HG02981 (cell line): ENCODE measurements around the gene CHST12.

Experiments used
- ATAC-seq: cut with Tn5 transposase; IDR thresholded peaks from one replicate; pipeline ENCODE4 v1.9.1; 2021; ENCODE audit warnings: mild to moderate bottlenecking, moderate library complexity; ENCODE audit not compliant: unreplicated experiment

Gene CHST12

GRCh38 chr7:2403014-2403717, at the start of gene CHST12:
CHST12 (plus strand) TSS chr7:2403611; CDS start chr7:2432640, 29,029 bp downstream.
- ATAC-seq: peak; percentile 39

GRCh38 chr7:2353936-2354185, 49.5 kb upstream of the CHST12 start:
- ATAC-seq: peak; percentile 46

- ATAC-seq: peak; percentile 77
Measured at GRCh38 chr7:2354186-2354938, 49.0 kb upstream of the CHST12 start, which contains the start of gene EIF3B. EIF3B (plus strand) TSS chr7:2354827; CDS start chr7:2354922, 95 bp downstream.

- peak; percentile 7 for ATAC-seq
Measured at GRCh38 chr7:2354939-2355704, 48.3 kb upstream of the CHST12 start.

- no peak for ATAC-seq
Measured at GRCh38 chr7:2355705-2356008, 47.8 kb upstream of the CHST12 start.

- ATAC-seq: no peak
Measured at GRCh38 chr7:2357165-2357564, 46.2 kb upstream of the CHST12 start.

- no peak for ATAC-seq
Measured at GRCh38 chr7:2357571-2357970, 45.8 kb upstream of the CHST12 start.

- ATAC-seq: no peak
Measured at GRCh38 chr7:2358968-2359527, 44.4 kb upstream of the CHST12 start.

GRCh38 chr7:2359610-2360009, 43.8 kb upstream of the CHST12 start:
- no peak for ATAC-seq

GRCh38 chr7:2360796-2361195, 42.6 kb upstream of the CHST12 start:
- ATAC-seq: no peak

GRCh38 chr7:2362385-2363088, 40.9 kb upstream of the CHST12 start:
- ATAC-seq: no peak

GRCh38 chr7:2369139-2369538, 34.3 kb upstream of the CHST12 start:
- ATAC-seq: no peak

GRCh38 chr7:2371329-2371728, 32.1 kb upstream of the CHST12 start:
- no peak for ATAC-seq

GRCh38 chr7:2372724-2373123, 30.7 kb upstream of the CHST12 start:
- no peak for ATAC-seq

GRCh38 chr7:2373124-2373556, 30.3 kb upstream of the CHST12 start:
- no peak for ATAC-seq

- no peak for ATAC-seq
Measured at GRCh38 chr7:2373646-2374045, 29.8 kb upstream of the CHST12 start.

- ATAC-seq: no peak
Measured at GRCh38 chr7:2374401-2374800, 29.0 kb upstream of the CHST12 start.

- no peak for ATAC-seq
Measured at GRCh38 chr7:2374830-2375728, 28.3 kb upstream of the CHST12 start.

GRCh38 chr7:2376351-2377154, 26.9 kb upstream of the CHST12 start:
- ATAC-seq: no peak
